GM18907 (cell line): ENCODE data around the gene TMOD3.
"Not testable (repeated sequence)": the region's sequence is repeated elsewhere in the genome, so short reads cannot be mapped to it uniquely, and the experiment has no call there.

ENCODE experiments used
- ATAC-seq: cut with Tn5 transposase; IDR thresholded peaks from one replicate; pipeline ENCODE4 v1.9.1; 2021; ENCODE audit warnings: mild to moderate bottlenecking, moderate library complexity; ENCODE audit not compliant: unreplicated experiment

Gene TMOD3

GRCh38 chr15:51863131-51863530, 33.7 kb downstream of the TMOD3 start:
- ATAC-seq: no peak

GRCh38 chr15:51864408-51865056, 35.1 kb downstream of the TMOD3 start:
- no peak for ATAC-seq

GRCh38 chr15:51865317-51865716, 35.9 kb downstream of the TMOD3 start:
- no peak for ATAC-seq

- ATAC-seq: no peak
Observed at GRCh38 chr15:51866161-51866560, 36.7 kb downstream of the TMOD3 start.

- ATAC-seq: no peak
Observed at GRCh38 chr15:51866751-51867150, 37.3 kb downstream of the TMOD3 start.

- ATAC-seq: no peak
Observed at GRCh38 chr15:51869060-51869421, 39.6 kb downstream of the TMOD3 start.

GRCh38 chr15:51870774-51871173, 41.3 kb downstream of the TMOD3 start:
- ATAC-seq: no peak

GRCh38 chr15:51874751-51875644, 45.5 kb downstream of the TMOD3 start:
- ATAC-seq: no peak

GRCh38 chr15:51876169-51876568, 46.7 kb downstream of the TMOD3 start:
- ATAC-seq: no peak

- ATAC-seq: no peak
Observed at GRCh38 chr15:51878446-51879386, 49.3 kb downstream of the TMOD3 start.

GRCh38 chr15:51879555-51879954, 50.1 kb downstream of the TMOD3 start:
- no peak for ATAC-seq

GRCh38 chr15:51883271-51883837, 53.9 kb downstream of the TMOD3 start:
- ATAC-seq: no peak

GRCh38 chr15:51884041-51884440, 54.6 kb downstream of the TMOD3 start:
- ATAC-seq: no peak

GRCh38 chr15:51884517-51885236, 55.2 kb downstream of the TMOD3 start:
- ATAC-seq: no peak

- ATAC-seq: not testable (repeated sequence)
Observed at GRCh38 chr15:51885758-51886157, 56.3 kb downstream of the TMOD3 start.

GRCh38 chr15:51887887-51888592, 58.6 kb downstream of the TMOD3 start:
- ATAC-seq: no peak

- no peak for ATAC-seq
Observed at GRCh38 chr15:51888593-51889195, 59.2 kb downstream of the TMOD3 start.

GRCh38 chr15:51889486-51889885, 60.0 kb downstream of the TMOD3 start:
- no peak for ATAC-seq

GRCh38 chr15:51904421-51904820, 75.0 kb downstream of the TMOD3 start:
- no peak for ATAC-seq
